ENCODE results near the gene GIMAP8. TPM values are rescaled to one million over a fixed set of nuclear protein-coding genes. Genes with fewer than 3 reads are reported as not detected.

The GIMAP8 gene
- total and polyA plus RNA-seq, 11 donors: 11.3 to 36.0 (median 14.9) TPM

- no peaks in the 10 kb centered on the region for H3K36me3 ChIP-seq
- 81 to 84% (median 82%) methylated on average over 8 of the region's 8 CpGs for WGBS, 4 donors
- H3K4me3 ChIP-seq: no peak overlapping the region
- peaks cover 0 to 13% (median 0%) of the 10 kb centered on the region in 9 donors for H3K27me3 ChIP-seq
- DNase-seq: peak in 1 of 5 donors; percentile 3
- intact Hi-C loops (cut with DNase I): no loop called here
- no peak for ATAC-seq
- no peak overlapping the region for H3K27ac ChIP-seq
- TF ChIP-seq POLR2A (IDR thresholded peaks at IDR 0.05) (no peak), CTCF (IDR thresholded peaks at IDR 0.05) (no peak)
- H3K9me3 ChIP-seq: no peaks in the 10 kb centered on the region
- H3K4me1 ChIP-seq: peaks cover 0 to 31% (median 0%) of the 10 kb centered on the region in 12 donors
Measured at GRCh38 chr7:150429699-150430098, 20.7 kb upstream of the GIMAP8 start.

- WGBS, 4 donors: 85 to 90% (median 90%) methylated on average over 14 of the region's 14 CpGs
- peak in 1 of 5 donors; percentile 8 for DNase-seq
Measured at GRCh38 chr7:150430465-150431085, 19.9 kb upstream of the GIMAP8 start.

GRCh38 chr7:150431839-150432658 is 18.4 kb upstream of the GIMAP8 start:
- H3K27me3 ChIP-seq: peaks cover 0 to 13% (median 0%) of the 10 kb centered on the region in 9 donors
- WGBS, 4 donors: 90 to 95% (median 93%) methylated on average over 7 of the region's 7 CpGs
- H3K27ac ChIP-seq: no peak overlapping the region
- ATAC-seq (no peak), DNase-seq (no peak)
- no peaks in the 10 kb centered on the region for H3K9me3 ChIP-seq
- H3K36me3 ChIP-seq: no peaks in the 10 kb centered on the region
- intact Hi-C loops (cut with DNase I): no loop called here
- TF ChIP-seq POLR2A (IDR thresholded peaks at IDR 0.05): no peak
- no peak for TF ChIP-seq CTCF (IDR thresholded peaks at IDR 0.05)
- H3K4me3 ChIP-seq: no peak overlapping the region
- peaks cover 0 to 43% (median 0%) of the 10 kb centered on the region in 12 donors for H3K4me1 ChIP-seq

More at GRCh38 chr7:150430465-150431085, 19.9 kb upstream of the GIMAP8 start:
- no peaks in the 10 kb centered on the region for H3K9me3 ChIP-seq
- H3K36me3 ChIP-seq: no peaks in the 10 kb centered on the region
- H3K4me3 ChIP-seq: no peak overlapping the region
- no peak overlapping the region for H3K27ac ChIP-seq
- H3K27me3 ChIP-seq: peaks cover 0 to 13% (median 0%) of the 10 kb centered on the region in 9 donors
- intact Hi-C loops (cut with DNase I): no loop called here
- ATAC-seq: no peak
- H3K4me1 ChIP-seq: peaks cover 0 to 36% (median 0%) of the 10 kb centered on the region in 12 donors
- TF ChIP-seq CTCF (IDR thresholded peaks at IDR 0.05): no peak
- no peak for TF ChIP-seq POLR2A (IDR thresholded peaks at IDR 0.05)

Data from heart left ventricle (tissue), 16 donors.